Activated naive CD4-positive, alpha-beta T cell treated with anti-CD3 and anti-CD28 coated beads, Interleukin-2, amount 10 ng/mL, durations not matched to agents 7 days and 5 days (primary cell): ENCODE results near the gene C1QTNF9B.

Source experiments
- CTCF ChIA-PET: fragments of 350-600 bp; sonication (Branson Sonifier 250); formaldehyde crosslinking; loops from one replicate; lab custom pipeline; 2021; ENCODE audit warnings: antibody characterized with exemption; lab: Charles Lee
- DNase-seq: peaks from one replicate; pipeline ENCODE4 v3.0.0-alpha.2; 2020
- H3K27ac Mint-ChIP-seq: one replicate; pipeline ENCODE4 v1.8.0; 2021; ENCODE audit warnings: mild to moderate bottlenecking, moderate library complexity, mixed read lengths
- H3K27me3 Mint-ChIP-seq: one replicate; pipeline ENCODE4 v1.8.0; 2021; ENCODE audit warnings: mild to moderate bottlenecking, mixed read lengths
- H3K36me3 Mint-ChIP-seq: one replicate; pipeline ENCODE4 v1.8.0; 2021; ENCODE audit warnings: mixed read lengths
- H3K4me1 Mint-ChIP-seq: one replicate; pipeline ENCODE4 v1.8.0; 2021; ENCODE audit warnings: mixed read lengths
- H3K4me3 Mint-ChIP-seq: one replicate; pipeline ENCODE4 v1.8.0; 2021; ENCODE audit warnings: mild to moderate bottlenecking, moderate library complexity, mixed read lengths
- H3K9me3 Mint-ChIP-seq: one replicate; pipeline ENCODE4 v1.8.0; 2021; ENCODE audit warnings: mixed read lengths

C1QTNF9B gene

DNA sequence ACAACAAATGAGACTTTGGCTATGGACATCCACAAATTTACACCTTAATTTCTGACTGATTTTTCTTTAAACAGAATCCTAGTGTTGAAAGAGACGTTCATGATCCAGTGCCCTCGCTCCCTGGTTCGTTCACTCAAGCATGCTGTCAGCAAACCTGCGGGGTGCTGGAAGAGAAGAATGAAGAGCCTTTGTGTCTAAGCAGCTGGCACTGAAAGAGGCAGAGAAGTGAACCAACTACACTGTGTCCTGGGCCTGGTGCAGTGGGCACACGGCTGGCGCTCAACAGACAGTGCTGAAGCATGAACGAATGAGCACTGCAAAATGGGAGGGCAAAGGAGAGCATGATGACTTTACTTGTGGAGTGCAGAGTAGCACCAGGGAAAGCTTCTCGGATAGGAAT, 54.9 kb downstream of the C1QTNF9B start:
- H3K27ac Mint-ChIP-seq = no peak overlapping the region
- no peak for DNase-seq
- H3K9me3 Mint-ChIP-seq = no peaks in the 10 kb centered on the region
- H3K4me1 Mint-ChIP-seq = peaks cover 12% of the 10 kb centered on the region
- CTCF ChIA-PET = no interaction called here
- H3K27me3 Mint-ChIP-seq = no peaks in the 10 kb centered on the region
- no peaks in the 10 kb centered on the region for H3K36me3 Mint-ChIP-seq
- no peak overlapping the region for H3K4me3 Mint-ChIP-seq
